Fibroblast of lung (primary cell): ENCODE measurements around the gene UNC119B. TPM values are rescaled to one million over a fixed set of nuclear protein-coding genes. Genes with fewer than 3 reads are reported as not detected.

ENCODE experiments used
- DNase-seq, 2 donors: peaks; one replicate each; pipeline versions ENCODE4 v3.0.0 to v3.0.0-alpha.2; 2010; ENCODE audit warnings: low read depth in 2 of 2
- H2AFZ ChIP-seq: 2 replicates; pipeline ENCODE4 v1.5.1; 2012; ENCODE audit warnings: low read length, control low read depth, inconsistent platforms
- H3K27ac ChIP-seq: 2 replicates; pipeline ENCODE4 v1.5.1; 2011; ENCODE audit warnings: low read length, control low read depth; ENCODE audit not compliant: insufficient read depth
- H3K27me3 ChIP-seq: 2 replicates; pipeline ENCODE4 v1.5.1; 2011; ENCODE audit warnings: mild to moderate bottlenecking, low read length; ENCODE audit not compliant: control insufficient read depth, insufficient read depth
- H3K36me3 ChIP-seq: 2 replicates; pipeline ENCODE4 v1.5.1; 2011; ENCODE audit warnings: low read length; ENCODE audit not compliant: control insufficient read depth, insufficient read depth
- H3K4me1 ChIP-seq: 2 replicates; pipeline ENCODE4 v1.5.1; 2011; ENCODE audit warnings: low read length; ENCODE audit not compliant: control insufficient read depth, insufficient read depth; ENCODE audit errors: extremely low read depth
- H3K4me2 ChIP-seq: 2 replicates; pipeline ENCODE4 v1.5.1; 2011; ENCODE audit warnings: low read length, control low read depth; ENCODE audit not compliant: insufficient read depth; ENCODE audit errors: extremely low read depth
- H3K4me3 ChIP-seq, 4 experiments: fragments of 200-600 bp in 1 of 4; sonication (generic) in 1 of 4; replicated peaks in 1 of 4; 2 replicates each; pipeline ENCODE4 v1.5.1; 2011 to 2016; ENCODE audit warnings: low read length in 4 of 4, low read depth in 3 of 4, mild to moderate bottlenecking in 3 of 4, control low read depth in 2 of 4, inconsistent platforms in 1 of 4, mixed read lengths in 1 of 4; ENCODE audit not compliant: insufficient read depth in 1 of 4; ENCODE audit errors: control extremely low read depth in 1 of 4
- H3K79me2 ChIP-seq: 2 replicates; pipeline ENCODE4 v1.5.1; 2012; ENCODE audit warnings: mild to moderate bottlenecking, low read length, inconsistent platforms; ENCODE audit not compliant: control insufficient read depth, insufficient read depth
- H3K9ac ChIP-seq: 2 replicates; pipeline ENCODE4 v1.5.1; 2011; ENCODE audit warnings: mild to moderate bottlenecking, low read length, control low read depth; ENCODE audit not compliant: insufficient read depth
- H3K9me3 ChIP-seq: 2 replicates; pipeline ENCODE4 v1.5.1; 2012; ENCODE audit warnings: low read depth, low read length; ENCODE audit not compliant: control insufficient read depth, insufficient read depth
- H4K20me1 ChIP-seq: 2 replicates; pipeline ENCODE4 v1.5.1; 2011; ENCODE audit warnings: low read length; ENCODE audit not compliant: control insufficient read depth, insufficient read depth; ENCODE audit errors: extremely low read depth
- CTCF ChIP-seq, 2 donors: IDR thresholded peaks in 1 of 2; conservative IDR thresholded peaks in 1 of 2; 1 replicate in 1 of 2; 2 replicates in 1 of 2; pipeline ENCODE4 v1.5.1; 2011 to 2012; ENCODE audit warnings: low read length in 2 of 2, control low read depth in 1 of 2, inconsistent platforms in 1 of 2, low read depth in 1 of 2, mild to moderate bottlenecking in 1 of 2
- EZH2 ChIP-seq: IDR thresholded peaks from 2 replicates; pipeline ENCODE4 v1.5.1; 2012; ENCODE audit warnings: low read length, control low read depth, mild to moderate bottlenecking; ENCODE audit errors: missing control alignments
- polyA plus RNA-seq, 2 donors: library from polyadenylated mRNA; depleted of rRNA in 1 of 2; stranded (reverse) in 1 of 2; unstranded in 1 of 2; fragments of >200 nt; gene quantifications; 2 replicates each; pipeline ENCODE4 v1.2.1, GENCODE V29; 2011 to 2012; ENCODE audit warnings: missing spikeins in 1 of 2
- total RNA-seq: library from RNA; depleted of rRNA; stranded (reverse); fragments of >200 nt; gene quantifications from 2 replicates; pipeline ENCODE4 v1.2.1, GENCODE V29; 2014

Gene UNC119B
- total and polyA plus RNA-seq, 2 donors (not counting 1 experiment from before 2014, with no cell fraction given): 29.1 to 31.2 TPM

GRCh38 chr12:120763250-120763649 lies 53.0 kb downstream of the UNC119B start:
- Histone ChIP-seq H4K20me1 (no peaks in the 10 kb centered on the region), H3K79me2 (no peaks in the 10 kb centered on the region), H3K27me3 (no peaks in the 10 kb centered on the region), H3K9ac (no peak overlapping the region), H3K4me2 (no peak overlapping the region), H3K9me3 (no peaks in the 10 kb centered on the region), H3K4me3 (no peak overlapping the region), H2AFZ (no peak overlapping the region), H3K4me1 (no peaks in the 10 kb centered on the region), H3K27ac (no peak overlapping the region), H3K36me3 (peaks cover 12% of the 10 kb centered on the region)
- DNase-seq: no peak
- TF ChIP-seq CTCF (conservative IDR thresholded peaks at IDR 0.05 in 1 of 2, IDR thresholded peaks at IDR 0.05 in 1 of 2; ENCODE audit: low read depth in 1 of 2, low read length in 2 of 2) (no peak), EZH2 (no peak)

- H3K27ac ChIP-seq: no peak overlapping the region
- DNase-seq: no peak
- no peaks in the 10 kb centered on the region for H3K4me1 ChIP-seq
- H3K27me3 ChIP-seq: no peaks in the 10 kb centered on the region
- H3K79me2 ChIP-seq: no peaks in the 10 kb centered on the region
- no peaks in the 10 kb centered on the region for H3K9me3 ChIP-seq
- H2AFZ ChIP-seq: no peak overlapping the region
- TF ChIP-seq EZH2 (no peak), CTCF (conservative IDR thresholded peaks at IDR 0.05 in 1 of 2, IDR thresholded peaks at IDR 0.05 in 1 of 2; ENCODE audit: low read depth in 1 of 2, low read length in 2 of 2) (no peak)
- no peak overlapping the region for H3K9ac ChIP-seq
- H3K4me3 ChIP-seq: no peak overlapping the region
- no peak overlapping the region for H3K4me2 ChIP-seq
- H3K36me3 ChIP-seq: peaks cover 12% of the 10 kb centered on the region
- no peaks in the 10 kb centered on the region for H4K20me1 ChIP-seq
Observed at GRCh38 chr12:120764816-120765215, 54.6 kb downstream of the UNC119B start.

- H3K27ac ChIP-seq: no peak overlapping the region
- H3K4me1 ChIP-seq: no peaks in the 10 kb centered on the region
- no peak overlapping the region for H3K9ac ChIP-seq
- H4K20me1 ChIP-seq: no peaks in the 10 kb centered on the region
- TF ChIP-seq EZH2: no peak
- TF ChIP-seq CTCF (conservative IDR thresholded peaks at IDR 0.05 in 1 of 2, IDR thresholded peaks at IDR 0.05 in 1 of 2; ENCODE audit: low read depth in 1 of 2, low read length in 2 of 2): no peak
- H3K4me2 ChIP-seq: no peak overlapping the region
- no peaks in the 10 kb centered on the region for H3K79me2 ChIP-seq
- no peak overlapping the region for H2AFZ ChIP-seq
- H3K36me3 ChIP-seq: peaks cover 12% of the 10 kb centered on the region
- no peaks in the 10 kb centered on the region for H3K9me3 ChIP-seq
- no peaks in the 10 kb centered on the region for H3K27me3 ChIP-seq
- no peak overlapping the region for H3K4me3 ChIP-seq
- no peak for DNase-seq
Observed at GRCh38 chr12:120766566-120766965, 56.3 kb downstream of the UNC119B start.
